GM11168 (cell line): ENCODE data around the gene EIF4G3.
"Not testable (repeated sequence)": the region's sequence is repeated elsewhere in the genome, so short reads cannot be mapped to it uniquely, and the experiment has no call there.

Experiments used
- in situ Hi-C: fragments of 300-500 bp; cut with MboI; formaldehyde crosslinking; loops from one replicate; pipeline ENCODE4 v1.12.0; 2022; ENCODE audit warnings: low sequenced_read_pairs; ENCODE audit not compliant: unreplicated experiment

The EIF4G3 gene

DNA sequence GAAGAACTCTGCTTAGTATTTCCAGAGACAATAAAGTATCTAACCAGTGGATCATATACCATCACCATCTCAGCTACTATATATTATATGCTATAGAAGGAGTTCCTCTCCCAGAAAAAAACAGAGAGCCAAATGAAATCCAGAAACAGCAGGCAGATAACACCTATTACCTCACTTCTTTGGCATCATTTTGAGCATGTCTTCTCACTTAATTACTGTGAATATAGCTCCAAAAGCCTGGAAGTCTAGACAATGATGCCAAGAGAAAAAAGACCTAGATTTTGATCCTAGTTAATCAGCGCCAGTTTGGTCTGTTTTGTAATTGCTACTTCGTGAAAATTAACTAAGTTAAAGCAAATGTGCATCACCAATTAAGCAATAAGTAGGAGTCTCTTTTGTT lies 131.3 kb downstream of the EIF4G3 start:
- in situ Hi-C loops, result no loop called here

DNA sequence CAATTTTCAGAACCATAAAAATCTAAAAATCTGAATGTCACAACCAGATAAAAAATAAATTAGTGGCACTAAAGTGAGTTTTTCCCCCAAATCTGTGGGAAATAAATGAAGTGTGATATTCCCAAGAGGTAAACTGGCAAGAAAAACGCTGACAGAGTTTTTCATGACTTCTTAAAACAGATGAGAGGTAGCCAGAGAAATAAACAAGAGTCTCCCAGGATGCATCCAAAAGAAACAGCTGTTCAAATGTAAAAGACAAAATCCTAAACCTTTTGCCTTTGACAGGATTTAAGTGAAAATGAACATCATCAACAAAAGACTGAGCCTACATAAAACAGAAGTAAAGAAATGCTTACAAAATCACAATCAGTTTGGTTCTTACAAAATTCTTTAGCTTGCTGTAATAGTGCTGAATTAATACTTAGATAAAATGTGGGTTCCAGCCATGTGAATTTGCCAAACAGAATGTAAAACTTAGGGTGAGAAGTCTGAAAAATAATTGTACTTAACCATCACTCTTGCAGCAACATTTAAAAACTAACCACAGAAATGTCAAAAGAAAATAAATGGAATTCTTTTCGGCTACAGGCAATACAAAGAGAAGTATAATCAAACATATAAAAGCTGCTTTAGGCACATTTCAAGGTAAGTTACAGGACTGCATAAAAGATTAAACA lies 133.6 kb downstream of the EIF4G3 start:
- in situ Hi-C loops, result no loop called here

DNA sequence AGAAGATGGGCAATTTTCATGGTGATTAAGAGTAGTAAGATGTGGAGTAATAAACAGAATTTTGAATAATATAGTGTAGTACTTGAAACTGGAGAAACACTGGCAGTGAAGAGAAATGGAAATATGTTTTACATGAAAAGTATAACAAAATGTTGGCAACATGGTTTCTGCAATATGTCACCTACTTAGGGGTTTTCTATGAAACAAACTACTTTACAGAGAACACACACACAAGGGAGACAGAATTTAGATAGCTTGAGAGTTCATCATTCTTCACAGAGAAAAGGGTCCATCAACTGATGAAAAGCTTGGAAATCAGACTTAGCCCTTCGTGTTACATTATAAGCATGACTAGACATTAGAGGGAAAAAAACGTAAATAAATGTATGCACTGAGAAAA lies 135.2 kb downstream of the EIF4G3 start:
- in situ Hi-C loops, result no loop called here

DNA sequence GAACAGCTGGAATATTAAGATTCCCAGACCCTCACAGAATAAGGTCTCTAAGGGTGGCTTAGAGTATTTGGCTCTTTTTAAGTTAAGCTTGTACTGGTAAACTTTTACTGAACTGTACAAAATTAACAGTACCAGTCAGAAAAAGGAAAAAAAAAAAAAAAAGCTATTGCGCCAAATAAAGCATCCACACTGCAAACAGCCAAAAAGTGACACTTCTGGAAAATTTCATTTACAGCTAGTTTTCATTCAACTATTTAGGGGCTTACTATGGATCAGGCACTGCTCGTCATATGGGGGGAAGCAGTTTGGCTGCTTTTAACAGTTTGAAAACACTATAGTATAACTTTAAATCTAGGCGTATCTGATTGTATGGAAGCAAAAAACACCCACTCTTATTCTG lies 139.6 kb downstream of the EIF4G3 start:
- in situ Hi-C loops, result no loop called here

DNA sequence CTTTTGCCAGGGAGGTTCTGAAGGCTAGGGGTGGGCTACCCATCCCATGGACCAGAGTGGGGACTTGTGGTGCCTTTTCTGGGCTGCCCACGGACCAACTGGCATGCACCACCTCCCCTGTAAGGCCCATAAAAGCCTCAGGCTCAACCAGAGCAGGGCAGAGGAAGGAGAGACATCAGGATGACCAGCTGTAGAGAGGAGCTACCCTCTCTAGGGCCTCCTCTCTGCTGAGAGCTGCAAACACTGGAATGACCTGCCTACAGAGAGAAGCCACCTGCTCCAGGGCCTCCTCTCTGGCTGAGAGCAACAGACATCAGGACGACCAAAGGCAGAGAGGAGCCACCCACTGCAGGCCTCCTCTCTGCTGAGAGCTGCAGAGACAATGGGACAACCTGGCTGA lies 140.9 kb downstream of the EIF4G3 start:
- in situ Hi-C loops, result no loop called here

DNA sequence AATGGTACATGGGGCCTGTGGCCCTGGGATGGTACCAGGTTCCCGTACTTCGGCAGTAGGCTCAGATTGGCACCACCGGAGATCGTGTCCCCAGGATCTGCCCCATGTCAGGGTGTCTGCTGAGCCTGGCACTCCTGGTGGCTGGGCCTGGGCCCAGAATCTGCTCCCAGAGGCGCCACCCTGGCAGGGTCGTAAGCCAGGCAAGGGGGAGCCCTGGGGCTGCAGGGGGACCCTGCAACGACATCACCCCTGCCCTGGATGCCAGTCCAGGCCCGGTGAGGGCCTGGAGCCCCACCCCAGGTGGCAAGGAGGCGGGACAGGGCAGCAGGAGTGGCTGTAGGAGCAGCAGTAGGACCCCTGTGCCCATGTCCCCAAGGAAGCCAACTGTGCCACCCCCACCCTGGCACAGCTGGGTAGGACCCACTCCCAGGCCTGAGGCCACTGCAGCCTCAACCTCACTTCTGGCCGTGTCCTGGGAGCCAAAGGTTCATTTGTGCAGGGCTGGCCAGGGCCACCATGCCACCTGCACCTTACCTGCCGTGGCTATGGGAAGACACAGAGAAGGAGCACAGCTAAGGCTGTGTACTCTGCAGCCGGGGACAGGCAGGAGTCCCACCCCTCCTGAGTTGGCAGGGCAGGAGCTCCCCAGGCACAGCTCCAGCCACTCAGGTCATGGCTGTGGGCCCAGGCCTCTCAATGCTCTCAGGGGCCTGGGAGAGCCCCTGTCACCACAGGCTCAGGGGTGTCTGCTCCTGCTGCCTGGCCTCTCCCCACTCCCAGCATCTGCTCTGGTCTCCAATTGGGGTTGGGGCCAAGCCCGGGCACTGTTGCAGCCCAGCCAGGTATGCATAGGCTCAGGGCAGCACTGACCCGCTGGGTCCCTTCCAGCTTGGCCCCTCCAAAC lies 141.7 kb downstream of the EIF4G3 start:
- in situ Hi-C loops, result no loop called here

DNA sequence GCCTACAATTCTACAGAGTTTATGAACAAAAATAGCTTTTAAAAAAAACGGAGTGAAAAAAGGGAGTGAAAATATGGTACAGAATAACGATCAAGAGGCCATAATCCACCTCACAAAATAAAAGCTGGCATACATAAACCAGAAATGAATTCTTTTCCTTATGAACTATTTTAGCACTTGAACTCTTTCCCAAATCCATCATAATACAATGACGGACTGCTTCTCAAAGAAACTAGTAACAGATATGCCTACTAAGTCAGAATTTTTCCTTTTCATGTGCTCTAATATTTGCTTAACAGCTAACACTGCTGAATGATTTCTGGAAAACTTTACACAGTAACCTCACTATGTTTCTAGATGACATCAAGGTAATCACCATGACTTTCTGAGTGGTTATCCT lies 144.0 kb downstream of the EIF4G3 start:
- in situ Hi-C loops, result no loop called here

DNA sequence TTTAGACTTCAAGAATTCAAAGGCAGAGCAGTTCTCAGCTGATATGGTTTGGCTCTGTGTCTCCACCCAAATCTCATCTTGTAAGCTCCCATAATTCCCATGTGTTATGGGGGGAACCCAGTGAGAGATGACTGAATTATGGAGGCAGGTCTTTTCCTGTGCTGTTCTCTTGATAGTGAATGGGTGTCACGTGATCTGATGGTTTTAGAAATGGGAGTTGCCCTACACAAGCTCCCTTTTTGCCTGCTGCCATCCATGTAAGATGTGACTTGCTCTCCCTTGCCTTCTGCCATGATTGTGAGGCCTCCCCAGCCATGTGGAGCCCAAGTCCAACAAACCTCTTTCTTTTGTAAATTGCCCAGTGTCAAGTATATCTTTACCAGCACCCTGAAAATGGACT lies 146.5 kb downstream of the EIF4G3 start:
- in situ Hi-C loops, result no loop called here

DNA sequence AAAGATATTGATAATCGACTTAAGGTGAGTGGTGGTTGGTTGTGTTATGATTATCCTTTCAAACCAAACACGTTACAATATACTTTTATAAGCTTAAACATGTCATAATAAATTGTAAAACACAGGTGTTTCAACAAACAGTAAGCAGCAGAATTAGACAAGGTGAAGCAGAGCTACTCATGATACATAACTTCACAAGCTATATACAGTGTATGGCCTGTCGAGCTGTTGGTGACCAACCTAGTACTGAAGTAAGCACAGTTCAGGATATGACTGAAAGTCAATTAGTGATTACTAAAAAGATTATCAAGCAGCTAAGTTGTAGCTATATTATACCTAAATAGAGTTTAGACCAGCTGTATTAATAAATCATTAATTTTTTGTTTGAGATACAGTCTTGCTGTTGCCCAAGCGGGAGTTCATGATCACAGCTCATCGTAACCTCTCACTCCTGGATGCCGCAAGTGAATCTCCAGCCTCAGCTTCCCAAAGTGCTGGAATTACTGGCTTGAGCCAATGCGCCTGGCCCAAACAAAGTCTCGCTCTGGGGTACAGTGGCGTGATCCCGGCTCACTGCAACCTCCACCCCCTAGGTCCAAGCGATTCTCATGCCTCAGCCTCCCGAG lies 148.1 kb downstream of the EIF4G3 start:
- in situ Hi-C loops, result no loop called here

DNA sequence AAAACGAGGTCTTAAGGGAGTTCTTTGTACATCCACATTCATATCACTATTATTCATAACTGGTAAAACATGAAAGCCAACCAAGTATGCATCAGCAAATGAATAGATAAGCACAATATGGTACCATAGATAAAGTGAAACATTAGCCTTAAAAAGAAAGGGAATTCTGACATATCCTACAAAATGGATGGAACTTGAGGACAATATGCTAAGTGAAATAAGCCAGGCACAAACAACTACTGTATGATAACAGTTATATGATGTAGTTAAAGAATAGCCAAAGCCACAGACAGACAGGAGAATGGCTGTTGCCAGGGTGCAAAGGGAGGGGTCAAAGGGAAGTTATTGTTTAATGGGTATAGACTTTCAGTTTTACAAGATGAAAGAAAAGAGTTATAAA lies 148.9 kb downstream of the EIF4G3 start:
- in situ Hi-C loops, result no loop called here

DNA sequence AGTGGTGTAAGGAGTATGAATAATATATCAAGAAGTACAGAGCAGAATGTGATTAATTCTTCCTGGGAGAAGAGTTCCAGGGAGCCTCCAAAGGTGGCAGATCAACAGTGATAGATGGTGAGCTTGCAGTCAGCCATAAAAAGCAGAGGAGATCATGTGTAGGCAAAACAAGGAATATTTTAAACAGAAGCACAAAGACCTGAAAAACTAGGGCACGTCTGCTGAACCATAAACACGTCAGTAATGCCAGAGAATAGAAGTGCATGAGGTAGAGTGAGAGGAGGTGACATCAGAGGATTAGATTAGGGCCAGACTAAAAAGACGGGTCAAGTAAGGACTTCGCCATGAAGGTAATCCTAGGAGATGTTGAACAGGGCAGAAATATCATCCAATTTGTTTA lies 151.8 kb downstream of the EIF4G3 start:
- in situ Hi-C loops, result no loop called here

DNA sequence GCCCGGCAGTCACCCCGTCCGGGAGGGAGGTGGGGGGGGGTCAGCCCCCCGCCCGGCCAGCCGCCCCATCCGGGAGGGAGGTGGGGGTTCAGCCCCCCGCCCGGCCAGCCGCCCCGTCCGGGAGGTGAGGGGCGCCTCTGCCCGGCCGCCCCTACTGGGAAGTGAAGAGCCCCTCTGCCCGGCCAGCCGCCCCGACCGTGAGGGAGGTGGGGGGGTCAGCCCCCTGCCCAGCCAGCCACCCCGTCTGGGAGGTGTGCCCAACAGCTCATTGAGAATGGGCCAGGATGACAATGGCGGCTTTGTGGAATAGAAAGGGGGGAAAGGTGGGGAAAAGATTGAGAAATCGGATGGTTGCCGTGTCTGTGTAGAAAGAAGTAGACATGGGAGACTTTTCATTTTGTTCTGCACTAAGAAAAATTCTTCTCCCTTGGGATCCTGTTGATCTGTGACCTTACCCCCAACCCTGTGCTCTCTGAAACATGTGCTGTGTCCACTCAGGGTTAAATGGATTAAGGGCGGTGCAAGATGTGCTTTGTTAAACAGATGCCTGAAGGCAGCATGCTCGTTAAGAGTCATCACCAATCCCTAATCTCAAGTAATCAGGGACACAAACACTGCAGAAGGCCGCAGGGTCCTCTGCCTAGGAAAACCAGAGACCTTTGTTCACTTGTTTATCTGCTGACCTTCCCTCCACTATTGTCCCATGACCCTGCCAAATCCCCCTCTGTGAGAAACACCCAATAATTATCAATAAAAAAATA lies 152.4 kb downstream of the EIF4G3 start:
- in situ Hi-C loops, result not testable (repeated sequence)

DNA sequence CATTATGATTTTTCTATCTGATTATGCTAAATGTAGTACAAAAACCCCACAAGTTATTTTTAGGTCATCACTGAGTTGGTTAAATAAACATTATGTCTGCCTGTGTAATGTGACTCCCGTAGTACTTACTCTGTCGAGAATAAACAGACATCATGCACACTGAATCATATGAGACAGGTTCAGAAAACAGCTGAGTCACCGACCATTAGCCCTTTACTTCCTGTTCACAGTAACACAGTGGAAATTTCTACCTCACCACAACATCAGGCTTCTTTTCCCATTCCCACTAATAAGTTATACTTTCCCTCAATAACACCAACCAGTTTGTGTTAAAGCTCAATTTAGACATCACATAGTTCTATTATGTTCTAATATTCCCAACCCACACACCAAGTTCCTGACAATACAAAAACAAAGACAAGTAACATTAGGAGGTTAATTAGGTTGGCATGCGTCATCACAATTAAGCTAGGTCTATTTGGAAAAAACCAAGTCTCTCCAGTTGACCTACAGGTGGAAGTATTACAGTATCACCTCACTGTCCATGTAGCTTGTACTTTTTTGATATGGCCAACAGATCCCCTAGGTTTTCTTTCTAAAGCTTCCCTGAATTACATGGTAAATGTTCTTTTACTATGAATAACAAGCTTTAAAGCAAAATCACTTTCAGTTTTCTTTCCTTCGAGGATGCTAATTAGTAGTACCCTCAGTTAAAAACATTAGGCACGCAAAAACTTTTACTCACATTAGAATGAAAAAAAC lies 154.2 kb downstream of the EIF4G3 start:
- in situ Hi-C loops, result no loop called here

DNA sequence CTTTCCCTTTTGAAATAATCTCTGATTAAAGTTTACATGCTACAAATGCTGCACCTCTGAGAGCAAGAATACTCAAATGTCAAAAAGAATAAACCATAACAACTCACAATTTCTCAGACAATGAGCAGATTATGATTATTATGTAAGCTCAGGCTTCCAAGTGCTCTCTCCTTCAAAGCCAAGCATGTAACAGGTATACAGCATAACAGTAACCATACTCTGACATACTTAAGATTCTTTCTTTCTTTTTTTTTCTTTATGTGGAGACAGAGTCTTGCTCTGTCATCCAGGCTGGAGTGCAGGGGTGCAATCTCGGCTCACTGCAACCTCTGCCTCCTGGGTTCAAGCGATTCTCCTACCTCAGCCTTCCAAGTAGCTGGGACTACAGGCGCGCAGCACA lies 155.4 kb downstream of the EIF4G3 start:
- in situ Hi-C loops, result no loop called here

DNA sequence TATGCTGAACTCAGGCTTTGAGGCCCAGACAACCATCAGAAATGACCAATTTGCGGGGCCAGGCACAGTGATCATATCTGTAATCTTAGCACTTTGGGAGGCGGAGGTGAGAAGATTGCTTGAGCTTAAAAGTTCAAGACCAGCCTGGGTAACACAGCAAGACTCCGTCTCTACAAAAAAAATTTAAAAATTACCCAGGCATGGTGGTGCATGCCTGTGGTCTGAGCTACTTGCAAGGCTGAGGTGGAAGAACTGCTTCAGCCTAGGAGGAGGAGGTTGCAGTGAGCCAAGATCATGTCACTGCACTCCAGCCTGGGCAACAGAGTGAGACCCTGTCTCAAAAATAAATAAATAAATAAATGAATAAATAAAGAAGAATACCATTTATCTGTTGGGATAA lies 156.5 kb downstream of the EIF4G3 start:
- in situ Hi-C loops, result no loop called here

DNA sequence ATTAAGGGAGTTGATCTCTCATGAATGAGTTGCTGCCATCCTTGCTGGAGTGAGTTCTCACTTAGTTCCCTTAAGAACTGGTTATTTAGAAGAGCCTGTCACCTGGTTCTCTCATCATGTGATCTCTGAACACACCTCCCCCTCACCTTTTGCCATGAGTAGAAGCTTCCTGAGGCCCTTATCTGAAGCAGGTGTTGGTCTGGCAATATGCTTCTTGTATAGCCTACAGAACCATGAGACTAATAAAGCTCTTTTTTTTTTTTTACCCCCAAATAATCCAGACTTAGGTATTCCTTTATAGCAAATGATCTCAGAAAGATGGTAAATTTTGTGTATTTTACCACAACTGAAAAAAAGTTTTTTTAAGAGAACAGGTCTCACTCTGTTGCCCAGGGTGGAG lies 158.0 kb downstream of the EIF4G3 start:
- in situ Hi-C loops, result no loop called here

DNA sequence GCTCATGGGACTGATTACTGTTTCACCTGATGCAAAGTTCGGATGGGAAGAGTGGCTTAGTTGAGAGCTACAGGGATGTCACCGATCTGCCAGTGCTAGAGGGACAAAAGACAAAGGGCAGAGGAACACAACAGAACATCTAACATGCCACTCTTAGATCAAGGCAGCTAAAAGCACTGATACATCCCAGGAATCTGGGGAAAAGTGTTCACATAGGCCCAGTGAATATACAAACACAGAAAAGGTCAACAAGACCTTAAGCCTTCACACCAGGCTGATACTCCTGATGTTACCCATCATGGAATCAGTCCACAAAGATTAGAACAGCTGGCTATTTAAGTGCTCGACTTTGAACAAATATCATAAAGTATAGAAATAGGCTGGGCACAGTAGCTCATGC lies 163.2 kb downstream of the EIF4G3 start:
- in situ Hi-C loops, result no loop called here

DNA sequence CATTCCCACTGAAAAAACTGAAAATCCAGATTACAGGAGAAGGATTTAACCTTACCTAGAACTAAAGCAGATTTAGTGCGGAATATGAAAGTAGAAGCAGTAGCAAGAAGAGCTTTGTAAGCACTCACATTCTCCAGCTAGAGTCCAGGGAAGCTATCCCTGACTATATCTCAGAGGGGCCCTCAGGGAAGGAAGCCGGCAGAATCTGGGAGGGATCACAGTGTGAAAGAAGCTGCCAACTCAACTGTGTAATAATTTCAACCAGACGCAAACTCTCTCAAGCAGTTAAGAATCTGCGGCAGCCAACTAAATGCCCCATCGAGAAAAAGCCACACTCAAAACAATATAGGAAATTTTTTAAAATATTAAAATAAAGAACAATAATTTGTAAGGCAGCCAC lies 163.8 kb downstream of the EIF4G3 start:
- in situ Hi-C loops, result no loop called here

DNA sequence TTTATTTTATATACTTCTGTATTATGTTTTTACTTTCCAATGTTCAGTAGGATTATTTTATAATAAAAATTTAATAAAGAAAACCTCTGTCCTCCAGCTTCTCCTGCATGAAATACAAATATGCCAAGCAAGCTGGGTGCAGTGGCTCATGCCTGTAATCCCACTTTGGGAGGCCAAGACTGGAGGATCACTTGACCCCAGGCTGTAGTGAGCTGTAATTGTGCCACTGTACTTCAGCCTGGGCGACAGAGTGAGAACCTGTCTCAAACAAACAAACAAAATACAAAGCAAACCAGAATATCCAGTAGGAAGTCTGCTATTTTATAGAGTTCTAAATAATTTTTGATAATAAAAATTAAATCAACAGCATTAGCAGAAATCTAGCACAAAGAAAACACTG lies 168.8 kb downstream of the EIF4G3 start:
- in situ Hi-C loops, result loop anchor here (10.0 kb wide), 1 partner anchor 187 kb away; no protein-coding TSS in a partner anchor
